MM.1S (cell line): ENCODE data around the gene FHIT.
"Not testable (repeated sequence)": the region's sequence is repeated elsewhere in the genome, so short reads cannot be mapped to it uniquely, and the experiment has no call there.

ENCODE experiments used
- DNase-seq: peaks from one replicate; pipeline ENCODE4 v3.0.0-alpha.2; 2015
- H2AFZ ChIP-seq: fragments of 300-600 bp; sonication (generic); 2 replicates; pipeline ENCODE4 v1.6.0; 2016; ENCODE audit warnings: antibody characterized with exemption, low read length
- H3F3A ChIP-seq: fragments of 300-600 bp; sonication (generic); 2 replicates; pipeline ENCODE4 v1.6.1; 2016; ENCODE audit warnings: mild to moderate bottlenecking, antibody characterized with exemption, low read length, moderate library complexity, mixed read lengths; ENCODE audit not compliant: insufficient read depth
- H3K27ac ChIP-seq: fragments of 300-600 bp; sonication (generic); 2 replicates; pipeline ENCODE4 v1.5.1; 2016; ENCODE audit warnings: mild to moderate bottlenecking, low read length
- H3K27me3 ChIP-seq: fragments of 300-600 bp; sonication (generic); replicated peaks from 2 replicates; pipeline ENCODE4 v1.6.0; 2016; ENCODE audit warnings: low read length; ENCODE audit not compliant: insufficient read depth
- H3K36me3 ChIP-seq: fragments of 300-600 bp; sonication (generic); replicated peaks from 2 replicates; pipeline ENCODE4 v1.6.1; 2016; ENCODE audit warnings: mild to moderate bottlenecking, low read length, mixed read lengths; ENCODE audit not compliant: insufficient read depth
- H3K4me1 ChIP-seq: fragments of 300-600 bp; sonication (generic); 2 replicates; pipeline ENCODE4 v1.6.1; 2016; ENCODE audit warnings: low read length, mixed read lengths
- H3K4me2 ChIP-seq: fragments of 300-600 bp; sonication (generic); 2 replicates; pipeline ENCODE4 v1.6.0; 2016; ENCODE audit warnings: low read depth, low read length
- H3K4me3 ChIP-seq: fragments of 300-600 bp; sonication (generic); 2 replicates; pipeline ENCODE4 v1.5.1; 2016; ENCODE audit warnings: low read length, mixed read lengths
- H3K79me2 ChIP-seq: fragments of 300-600 bp; sonication (generic); 2 replicates; pipeline ENCODE4 v1.6.1; 2016; ENCODE audit warnings: mixed run types, low read length, mixed read lengths
- H3K9ac ChIP-seq: fragments of 300-600 bp; sonication (generic); 2 replicates; pipeline ENCODE4 v1.6.1; 2016; ENCODE audit warnings: low read length, mixed read lengths
- H3K9me2 ChIP-seq: fragments of 300-600 bp; sonication (generic); replicated peaks from 2 replicates; pipeline ENCODE4 v1.6.1; 2016; ENCODE audit warnings: mild to moderate bottlenecking, low read length, mixed read lengths; ENCODE audit not compliant: insufficient read depth
- H3K9me3 ChIP-seq: fragments of 300-600 bp; sonication (generic); replicated peaks from 2 replicates; pipeline ENCODE4 v1.6.1; 2016; ENCODE audit warnings: mild to moderate bottlenecking, low read length, mixed read lengths; ENCODE audit not compliant: insufficient read depth
- H4K20me1 ChIP-seq: fragments of 300-600 bp; sonication (generic); 2 replicates; pipeline ENCODE4 v1.6.1; 2016; ENCODE audit warnings: mild to moderate bottlenecking, low read length, moderate library complexity, mixed read lengths; ENCODE audit not compliant: insufficient read depth
- EZH2 ChIP-seq: fragments of 300-600 bp; sonication (generic); optimal IDR thresholded peaks from 2 replicates; pipeline ENCODE3; 2017; ENCODE audit warnings: low read depth, mild to moderate bottlenecking, antibody characterized with exemption, low read length, mixed read lengths
- EZH2phosphoT487 ChIP-seq: fragments of 300-600 bp; sonication (generic); IDR thresholded peaks from 2 replicates; pipeline ENCODE4 v1.6.1; 2018; ENCODE audit warnings: antibody characterized with exemption, low read length
- TF ChIP-seq, protein P1 (sequence below): fragments of 300-600 bp; sonication (generic); IDR thresholded peaks from 2 replicates; pipeline ENCODE4 v1.5.1; 2016; ENCODE audit warnings: antibody characterized with exemption, low read length, mixed read lengths

FHIT gene

DNA sequence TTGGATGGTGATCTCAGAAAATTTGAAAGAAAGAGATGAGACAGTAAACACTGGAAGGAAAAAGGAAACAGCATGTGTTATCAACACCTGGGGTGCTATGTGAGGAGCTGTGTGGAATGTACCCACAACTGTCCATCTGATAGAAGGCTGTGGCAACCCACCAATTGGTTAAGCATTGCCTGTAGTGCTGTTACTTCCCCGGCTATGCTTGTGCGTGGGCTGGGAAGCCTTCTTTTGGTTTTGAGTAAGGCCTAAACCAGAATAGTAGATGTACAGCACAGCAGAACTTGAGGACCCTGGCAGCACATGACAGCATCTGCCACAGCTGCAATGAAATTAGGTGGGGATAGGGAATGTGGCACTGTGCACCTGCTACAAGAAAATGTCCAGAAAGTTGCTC lies 184.5 kb downstream of the FHIT start:
- H3K4me2 ChIP-seq, result no peak overlapping the region
- TF ChIP-seq EZH2phosphoT487 (no peak), EZH2 (no peak)
- TF ChIP-seq, protein P1, sequence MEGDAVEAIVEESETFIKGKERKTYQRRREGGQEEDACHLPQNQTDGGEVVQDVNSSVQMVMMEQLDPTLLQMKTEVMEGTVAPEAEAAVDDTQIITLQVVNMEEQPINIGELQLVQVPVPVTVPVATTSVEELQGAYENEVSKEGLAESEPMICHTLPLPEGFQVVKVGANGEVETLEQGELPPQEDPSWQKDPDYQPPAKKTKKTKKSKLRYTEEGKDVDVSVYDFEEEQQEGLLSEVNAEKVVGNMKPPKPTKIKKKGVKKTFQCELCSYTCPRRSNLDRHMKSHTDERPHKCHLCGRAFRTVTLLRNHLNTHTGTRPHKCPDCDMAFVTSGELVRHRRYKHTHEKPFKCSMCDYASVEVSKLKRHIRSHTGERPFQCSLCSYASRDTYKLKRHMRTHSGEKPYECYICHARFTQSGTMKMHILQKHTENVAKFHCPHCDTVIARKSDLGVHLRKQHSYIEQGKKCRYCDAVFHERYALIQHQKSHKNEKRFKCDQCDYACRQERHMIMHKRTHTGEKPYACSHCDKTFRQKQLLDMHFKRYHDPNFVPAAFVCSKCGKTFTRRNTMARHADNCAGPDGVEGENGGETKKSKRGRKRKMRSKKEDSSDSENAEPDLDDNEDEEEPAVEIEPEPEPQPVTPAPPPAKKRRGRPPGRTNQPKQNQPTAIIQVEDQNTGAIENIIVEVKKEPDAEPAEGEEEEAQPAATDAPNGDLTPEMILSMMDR, result no peak
- no peak overlapping the region for H2AFZ ChIP-seq
- H3K4me1 ChIP-seq, result no peaks in the 10 kb centered on the region
- H4K20me1 ChIP-seq, result no peaks in the 10 kb centered on the region
- H3K27ac ChIP-seq, result no peak overlapping the region
- no peak overlapping the region for H3K9ac ChIP-seq
- H3K36me3 ChIP-seq, result no peaks in the 10 kb centered on the region
- no peaks in the 10 kb centered on the region for H3F3A ChIP-seq
- no peaks in the 10 kb centered on the region for H3K79me2 ChIP-seq
- no peaks in the 10 kb centered on the region for H3K9me2 ChIP-seq
- H3K9me3 ChIP-seq, result no peaks in the 10 kb centered on the region
- no peaks in the 10 kb centered on the region for H3K27me3 ChIP-seq
- DNase-seq, result no peak
- H3K4me3 ChIP-seq, result no peak overlapping the region

DNA sequence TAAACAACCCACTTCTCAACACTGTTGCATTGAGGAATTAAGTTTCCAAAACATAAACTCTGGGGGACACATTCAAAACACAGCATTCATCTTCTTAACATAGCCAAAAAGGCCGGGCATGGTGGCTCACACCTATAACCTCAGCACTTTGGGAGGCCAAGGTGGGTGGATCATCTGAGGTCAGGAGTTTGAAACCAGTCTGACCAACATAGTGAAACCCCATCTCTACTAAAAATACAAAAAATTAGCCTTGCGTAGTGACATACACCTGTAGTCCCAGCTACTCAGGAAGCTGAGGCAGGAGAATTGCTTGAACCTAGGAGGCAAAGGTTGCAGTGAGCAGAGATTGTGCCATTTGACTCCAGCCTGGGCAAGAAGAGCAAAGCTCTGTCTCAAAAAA lies 185.0 kb downstream of the FHIT start:
- not testable (repeated sequence) for H3K9me2 ChIP-seq, DNase-seq, H3K4me2 ChIP-seq, H3K9me3 ChIP-seq, H4K20me1 ChIP-seq, H3K36me3 ChIP-seq, H3K9ac ChIP-seq, H3K27me3 ChIP-seq, H3F3A ChIP-seq, H3K4me1 ChIP-seq, H3K4me3 ChIP-seq, H3K27ac ChIP-seq, H3K79me2 ChIP-seq, H2AFZ ChIP-seq

DNA sequence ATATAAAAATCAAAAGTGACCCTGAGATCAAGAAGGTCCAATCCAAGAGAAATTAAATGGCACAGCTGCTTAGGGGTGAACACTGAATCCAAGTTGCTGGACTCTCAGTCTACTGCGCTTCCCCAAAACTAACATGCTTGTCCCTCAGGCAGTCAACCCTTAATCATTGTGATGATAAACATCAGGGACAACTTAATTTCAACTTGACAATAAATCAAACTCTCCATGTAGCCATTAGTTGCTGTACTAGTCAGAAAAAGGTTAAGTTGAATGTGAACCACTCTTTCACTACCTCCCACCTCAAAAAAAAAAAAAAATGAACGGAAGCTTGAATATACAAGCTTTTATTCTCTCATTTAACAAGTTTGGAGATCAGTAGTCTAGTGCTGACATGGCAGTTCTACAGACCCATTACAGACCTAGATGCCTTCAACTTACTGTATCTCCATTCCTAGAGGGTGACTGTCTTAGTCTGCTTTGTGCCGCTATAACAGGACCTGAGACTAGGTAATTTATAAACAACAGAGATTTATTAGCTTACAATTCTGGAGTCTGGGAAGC lies 185.7 kb downstream of the FHIT start:
- TF ChIP-seq EZH2phosphoT487, result no peak
- no peak for TF ChIP-seq EZH2
- TF ChIP-seq, protein P1, result no peak
- H3K4me1 ChIP-seq, result no peaks in the 10 kb centered on the region
- no peaks in the 10 kb centered on the region for H3F3A ChIP-seq
- no peaks in the 10 kb centered on the region for H3K79me2 ChIP-seq
- H3K4me3 ChIP-seq, result no peak overlapping the region
- H2AFZ ChIP-seq, result no peak overlapping the region
- no peak overlapping the region for H3K4me2 ChIP-seq
- no peaks in the 10 kb centered on the region for H3K9me3 ChIP-seq
- H4K20me1 ChIP-seq, result no peaks in the 10 kb centered on the region
- no peak for DNase-seq
- no peaks in the 10 kb centered on the region for H3K27me3 ChIP-seq
- H3K36me3 ChIP-seq, result no peaks in the 10 kb centered on the region
- H3K9ac ChIP-seq, result no peak overlapping the region
- H3K9me2 ChIP-seq, result no peaks in the 10 kb centered on the region
- H3K27ac ChIP-seq, result no peak overlapping the region

- Histone ChIP-seq H3K79me2 (no peaks in the 10 kb centered on the region), H3K9me3 (no peaks in the 10 kb centered on the region), H3K9me2 (no peaks in the 10 kb centered on the region), H3K27me3 (no peaks in the 10 kb centered on the region), H2AFZ (no peak overlapping the region), H3K36me3 (no peaks in the 10 kb centered on the region), H3K27ac (no peak overlapping the region), H3K9ac (no peak overlapping the region), H3K4me1 (no peaks in the 10 kb centered on the region), H4K20me1 (no peaks in the 10 kb centered on the region), H3F3A (no peaks in the 10 kb centered on the region), H3K4me3 (no peak overlapping the region), H3K4me2 (no peak overlapping the region)
- TF ChIP-seq, protein P1, result no peak
- TF ChIP-seq EZH2, result no peak
- TF ChIP-seq EZH2phosphoT487, result no peak
- DNase-seq, result no peak
Observed at GRCh38 chr3:61061092-61061723, 190.0 kb downstream of the FHIT start.
